Measurements from ENCODE around the gene PEX14. TPM values are rescaled to one million over a fixed set of nuclear protein-coding genes. Genes with fewer than 3 reads are reported as not detected.

The PEX14 gene
- total and polyA plus RNA-seq, 9 of the 15 experiments (the other 6 are each of a cell fraction or from before 2014, with no cell fraction given): 2.6 to 45.7 (median 22.7) TPM

DNA sequence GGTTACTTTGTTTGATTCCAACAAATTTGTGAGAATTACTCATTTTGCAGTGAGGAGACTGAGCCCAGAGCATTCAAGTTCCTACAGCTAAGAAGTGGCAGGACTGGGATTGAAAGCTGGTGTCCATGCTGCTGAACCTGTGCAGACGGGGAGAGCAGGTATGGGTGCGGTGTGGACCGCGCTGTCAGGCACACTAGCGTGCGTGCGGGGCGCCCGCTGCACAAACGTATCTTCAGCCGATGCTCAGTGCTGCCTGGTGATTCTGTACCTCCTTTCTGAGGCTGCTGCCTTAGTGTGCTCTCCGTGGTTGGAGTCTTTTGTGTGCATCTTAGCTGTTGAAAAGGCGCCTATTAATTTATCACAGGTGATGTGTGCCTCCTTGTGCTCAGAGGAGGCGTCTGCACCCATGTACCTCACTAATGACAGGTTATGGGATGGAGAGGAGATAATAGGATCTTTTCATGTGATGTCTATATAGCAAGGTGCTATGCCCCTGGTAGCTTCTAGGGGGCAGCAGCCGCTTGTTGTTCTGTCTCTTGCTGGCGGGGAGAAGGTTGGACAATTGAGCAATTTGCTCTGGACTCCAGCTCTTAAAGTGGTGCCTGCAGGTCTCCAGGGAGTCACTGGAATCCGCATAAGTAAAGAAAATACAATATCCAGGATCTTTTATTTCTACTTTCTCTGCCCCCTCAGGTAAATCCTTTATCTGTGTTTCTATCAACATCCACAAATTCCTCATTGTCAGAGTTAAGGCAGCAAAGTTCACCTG lies 32.5 kb downstream of the PEX14 start (continued):
- TF ChIP-seq, protein P1, sequence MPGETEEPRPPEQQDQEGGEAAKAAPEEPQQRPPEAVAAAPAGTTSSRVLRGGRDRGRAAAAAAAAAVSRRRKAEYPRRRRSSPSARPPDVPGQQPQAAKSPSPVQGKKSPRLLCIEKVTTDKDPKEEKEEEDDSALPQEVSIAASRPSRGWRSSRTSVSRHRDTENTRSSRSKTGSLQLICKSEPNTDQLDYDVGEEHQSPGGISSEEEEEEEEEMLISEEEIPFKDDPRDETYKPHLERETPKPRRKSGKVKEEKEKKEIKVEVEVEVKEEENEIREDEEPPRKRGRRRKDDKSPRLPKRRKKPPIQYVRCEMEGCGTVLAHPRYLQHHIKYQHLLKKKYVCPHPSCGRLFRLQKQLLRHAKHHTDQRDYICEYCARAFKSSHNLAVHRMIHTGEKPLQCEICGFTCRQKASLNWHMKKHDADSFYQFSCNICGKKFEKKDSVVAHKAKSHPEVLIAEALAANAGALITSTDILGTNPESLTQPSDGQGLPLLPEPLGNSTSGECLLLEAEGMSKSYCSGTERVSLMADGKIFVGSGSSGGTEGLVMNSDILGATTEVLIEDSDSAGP (CRISPR knock-in tag; IDR thresholded peaks at IDR 0.05): peak; percentile 54; the same call in 1 of the 2 replicates
- TF ChIP-seq TAF9B (IDR thresholded peaks at IDR 0.05; ENCODE audit: partially characterized antibody) (no peak), ZNF766 (CRISPR knock-in tag; conservative IDR thresholded peaks at IDR 0.05) (no peak), DACH1 (IDR thresholded peaks at IDR 0.05; ENCODE audit: partially characterized antibody) (peak; percentile 25), MAZ (CRISPR knock-in tag; conservative IDR thresholded peaks at IDR 0.05 in 1 of 2, IDR thresholded peaks at IDR 0.05 in 1 of 2) (peak in 1 of 2 experiments; percentile 64; a peak in 2 of 4 replicates), RBM34 (IDR thresholded peaks at IDR 0.05; ENCODE audit: borderline replicate concordance, insufficient read depth, low read length) (no peak), SMAD4 (CRISPR knock-in tag; conservative IDR thresholded peaks at IDR 0.05) (no peak), FOXP4 (CRISPR knock-in tag; IDR thresholded peaks at IDR 0.05; ENCODE audit: borderline replicate concordance) (no peak), CSDE1 (IDR thresholded peaks at IDR 0.05) (no peak), CXXC5 (CRISPR knock-in tag; IDR thresholded peaks at IDR 0.05) (no peak), ZNF143 (CRISPR knock-in tag; IDR thresholded peaks at IDR 0.05) (no peak), HCFC1 (IDR thresholded peaks at IDR 0.05; ENCODE audit: low read depth, low read length) (0 out of 2 replicates have a peak, but pooled peaks have one; percentile 8), CEBPB (tag; IDR thresholded peaks at IDR 0.05) (peak; percentile 97), ZNF165 (CRISPR knock-in tag; IDR thresholded peaks at IDR 0.05; ENCODE audit: borderline replicate concordance) (no peak), ATF2 (CRISPR knock-in tag; IDR thresholded peaks at IDR 0.05) (no peak), ZNF3 (CRISPR knock-in tag; IDR thresholded peaks at IDR 0.05) (no peak)
- TF ChIP-seq, protein P2, sequence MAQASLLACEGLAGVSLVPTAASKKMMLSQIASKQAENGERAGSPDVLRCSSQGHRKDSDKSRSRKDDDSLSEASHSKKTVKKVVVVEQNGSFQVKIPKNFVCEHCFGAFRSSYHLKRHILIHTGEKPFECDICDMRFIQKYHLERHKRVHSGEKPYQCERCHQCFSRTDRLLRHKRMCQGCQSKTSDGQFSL (CRISPR knock-in tag; IDR thresholded peaks at IDR 0.05): no peak
- TF ChIP-seq, protein P2 (tag; IDR thresholded peaks at IDR 0.05): no peak
